Measurements from ENCODE around the gene SPSB4. TPM values are rescaled to one million over a fixed set of nuclear protein-coding genes. Genes with fewer than 3 reads are reported as not detected.

The SPSB4 gene
- total RNA-seq, 1 donor from 2014 or later: 1.2 TPM

DNA sequence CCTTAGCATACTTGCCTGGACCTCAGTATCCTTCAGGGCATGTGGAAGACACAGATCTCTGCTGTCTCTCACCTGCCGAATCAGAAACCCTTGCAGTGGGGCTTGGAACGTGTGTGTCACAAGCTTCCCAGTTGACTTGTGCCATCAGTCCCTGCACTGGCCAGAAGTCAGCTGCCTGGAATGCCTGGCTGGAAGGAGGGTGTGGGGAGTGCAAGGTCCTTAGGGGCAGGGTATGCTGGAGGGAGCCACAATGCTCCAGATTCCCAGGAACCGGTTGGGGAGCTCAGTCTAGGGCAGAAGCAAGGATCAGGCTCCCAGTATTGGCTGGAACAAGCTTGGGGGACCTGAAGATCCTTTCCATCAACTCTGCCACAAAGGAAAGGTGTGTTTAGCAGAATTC is 27.1 kb downstream of the SPSB4 start:
- intact Hi-C loops (cut with DNase I): no loop called here
- H3K4me1 ChIP-seq: peaks cover 21% of the 10 kb centered on the region
- H3K27ac ChIP-seq: peak overlapping the region; percentile 24
- peak; percentile 40 for ATAC-seq
- H3K36me3 ChIP-seq: no peaks in the 10 kb centered on the region
- TF ChIP-seq, protein P1, sequence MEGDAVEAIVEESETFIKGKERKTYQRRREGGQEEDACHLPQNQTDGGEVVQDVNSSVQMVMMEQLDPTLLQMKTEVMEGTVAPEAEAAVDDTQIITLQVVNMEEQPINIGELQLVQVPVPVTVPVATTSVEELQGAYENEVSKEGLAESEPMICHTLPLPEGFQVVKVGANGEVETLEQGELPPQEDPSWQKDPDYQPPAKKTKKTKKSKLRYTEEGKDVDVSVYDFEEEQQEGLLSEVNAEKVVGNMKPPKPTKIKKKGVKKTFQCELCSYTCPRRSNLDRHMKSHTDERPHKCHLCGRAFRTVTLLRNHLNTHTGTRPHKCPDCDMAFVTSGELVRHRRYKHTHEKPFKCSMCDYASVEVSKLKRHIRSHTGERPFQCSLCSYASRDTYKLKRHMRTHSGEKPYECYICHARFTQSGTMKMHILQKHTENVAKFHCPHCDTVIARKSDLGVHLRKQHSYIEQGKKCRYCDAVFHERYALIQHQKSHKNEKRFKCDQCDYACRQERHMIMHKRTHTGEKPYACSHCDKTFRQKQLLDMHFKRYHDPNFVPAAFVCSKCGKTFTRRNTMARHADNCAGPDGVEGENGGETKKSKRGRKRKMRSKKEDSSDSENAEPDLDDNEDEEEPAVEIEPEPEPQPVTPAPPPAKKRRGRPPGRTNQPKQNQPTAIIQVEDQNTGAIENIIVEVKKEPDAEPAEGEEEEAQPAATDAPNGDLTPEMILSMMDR (IDR thresholded peaks at IDR 0.05): no peak
- no peak for DNase-seq
- H3K9me3 ChIP-seq: no peaks in the 10 kb centered on the region
- H3K27me3 ChIP-seq: no peaks in the 10 kb centered on the region
- H3K4me3 ChIP-seq: no peak overlapping the region

- no peaks in the 10 kb centered on the region for H3K36me3 ChIP-seq
- TF ChIP-seq, protein P1 (IDR thresholded peaks at IDR 0.05): no peak
- intact Hi-C loops (cut with DNase I): no loop called here
- H3K4me3 ChIP-seq: no peak overlapping the region
- peaks cover 21% of the 10 kb centered on the region for H3K4me1 ChIP-seq
- DNase-seq (no peak), ATAC-seq (no peak)
- H3K9me3 ChIP-seq: no peaks in the 10 kb centered on the region
- no peak overlapping the region for H3K27ac ChIP-seq
- H3K27me3 ChIP-seq: no peaks in the 10 kb centered on the region
Observed at GRCh38 chr3:141080431-141080830, 29.3 kb downstream of the SPSB4 start.

- TF ChIP-seq, protein P1 (IDR thresholded peaks at IDR 0.05): no peak
- ATAC-seq: no peak
- DNase-seq: no peak
Observed at GRCh38 chr3:141081141-141081795, 30.1 kb downstream of the SPSB4 start.

GRCh38 chr3:141082064-141082463 is 30.9 kb downstream of the SPSB4 start:
- Histone ChIP-seq H3K9me3 (no peaks in the 10 kb centered on the region), H3K27me3 (no peaks in the 10 kb centered on the region), H3K36me3 (no peaks in the 10 kb centered on the region), H3K27ac (no peak overlapping the region), H3K4me1 (peaks cover 8% of the 10 kb centered on the region), H3K4me3 (no peak overlapping the region)
- ATAC-seq (no peak), DNase-seq (no peak)
- intact Hi-C loops (cut with DNase I): no loop called here
- TF ChIP-seq, protein P1 (IDR thresholded peaks at IDR 0.05): no peak

More at GRCh38 chr3:141081141-141081795, 30.1 kb downstream of the SPSB4 start:
- H3K9me3 ChIP-seq: no peaks in the 10 kb centered on the region
- H3K4me1 ChIP-seq: peaks cover 16% of the 10 kb centered on the region
- H3K4me3 ChIP-seq: no peak overlapping the region
- no peaks in the 10 kb centered on the region for H3K36me3 ChIP-seq
- no peaks in the 10 kb centered on the region for H3K27me3 ChIP-seq
- intact Hi-C loops (cut with DNase I): no loop called here
- no peak overlapping the region for H3K27ac ChIP-seq

DNA sequence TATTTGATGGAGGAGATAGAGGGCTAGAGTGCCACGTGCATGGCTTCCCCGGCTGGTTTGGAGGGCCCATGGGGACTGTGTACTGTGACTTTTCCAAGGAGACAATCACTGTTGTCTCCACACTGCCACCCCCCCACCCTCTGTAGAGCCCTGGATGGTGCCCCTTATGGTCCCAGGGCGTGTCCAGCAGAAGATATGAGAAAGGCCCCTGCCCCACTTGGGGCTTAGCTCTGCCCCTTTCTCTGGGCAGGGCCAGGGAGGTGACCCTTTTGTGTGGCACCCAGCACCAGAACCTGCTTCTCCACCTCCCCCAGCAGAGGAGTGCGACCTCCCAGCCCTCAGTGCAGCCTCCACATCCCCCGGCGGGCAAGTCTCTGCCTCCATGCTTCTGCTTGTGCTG is 32.1 kb downstream of the SPSB4 start:
- no peaks in the 10 kb centered on the region for H3K27me3 ChIP-seq
- H3K9me3 ChIP-seq: no peaks in the 10 kb centered on the region
- DNase-seq (no peak), ATAC-seq (no peak)
- intact Hi-C loops (cut with DNase I): no loop called here
- TF ChIP-seq, protein P1 (IDR thresholded peaks at IDR 0.05): no peak
- H3K4me1 ChIP-seq: no peaks in the 10 kb centered on the region
- no peak overlapping the region for H3K27ac ChIP-seq
- no peak overlapping the region for H3K4me3 ChIP-seq
- no peaks in the 10 kb centered on the region for H3K36me3 ChIP-seq
